Stimulated activated CD4-positive, alpha-beta T cell treated with anti-CD3 and anti-CD28 coated beads, Interleukin-1b, Interleukin-23, amount 100 ng/mL, for 24 hours (primary cell): Measurements from ENCODE around the gene SNX4.
"Not testable (repeated sequence)": the region's sequence is repeated elsewhere in the genome, so short reads cannot be mapped to it uniquely, and the experiment has no call there.

Source experiments
- DNase-seq, 4 experiments: peaks; one replicate each; pipeline ENCODE4 v3.0.0-alpha.2; 2020; ENCODE audit warnings: low read depth in 4 of 4, low spot score in 1 of 4

SNX4 gene

GRCh38 chr3:125406070-125406469 is 113.9 kb downstream of the SNX4 start:
- DNase-seq: no peak

- DNase-seq: not testable (repeated sequence)
Observed at GRCh38 chr3:125405515-125405914, 114.5 kb downstream of the SNX4 start.

- no peak for DNase-seq
Observed at GRCh38 chr3:125403789-125404188, 116.2 kb downstream of the SNX4 start.

GRCh38 chr3:125402639-125403038 is 117.4 kb downstream of the SNX4 start:
- no peak for DNase-seq

- DNase-seq: no peak
Observed at GRCh38 chr3:125401402-125401801, 118.6 kb downstream of the SNX4 start.

GRCh38 chr3:125398952-125399351 is 121.0 kb downstream of the SNX4 start:
- no peak for DNase-seq
